ENCODE results near the gene MOV10L1. TPM values are rescaled to one million over a fixed set of nuclear protein-coding genes. Genes with fewer than 3 reads are reported as not detected.

MOV10L1 gene
- total and polyA plus RNA-seq, 2 donors (not counting 3 experiments of a cell fraction or from before 2014, with no cell fraction given) = 27.6 to 37.6 TPM

DNA sequence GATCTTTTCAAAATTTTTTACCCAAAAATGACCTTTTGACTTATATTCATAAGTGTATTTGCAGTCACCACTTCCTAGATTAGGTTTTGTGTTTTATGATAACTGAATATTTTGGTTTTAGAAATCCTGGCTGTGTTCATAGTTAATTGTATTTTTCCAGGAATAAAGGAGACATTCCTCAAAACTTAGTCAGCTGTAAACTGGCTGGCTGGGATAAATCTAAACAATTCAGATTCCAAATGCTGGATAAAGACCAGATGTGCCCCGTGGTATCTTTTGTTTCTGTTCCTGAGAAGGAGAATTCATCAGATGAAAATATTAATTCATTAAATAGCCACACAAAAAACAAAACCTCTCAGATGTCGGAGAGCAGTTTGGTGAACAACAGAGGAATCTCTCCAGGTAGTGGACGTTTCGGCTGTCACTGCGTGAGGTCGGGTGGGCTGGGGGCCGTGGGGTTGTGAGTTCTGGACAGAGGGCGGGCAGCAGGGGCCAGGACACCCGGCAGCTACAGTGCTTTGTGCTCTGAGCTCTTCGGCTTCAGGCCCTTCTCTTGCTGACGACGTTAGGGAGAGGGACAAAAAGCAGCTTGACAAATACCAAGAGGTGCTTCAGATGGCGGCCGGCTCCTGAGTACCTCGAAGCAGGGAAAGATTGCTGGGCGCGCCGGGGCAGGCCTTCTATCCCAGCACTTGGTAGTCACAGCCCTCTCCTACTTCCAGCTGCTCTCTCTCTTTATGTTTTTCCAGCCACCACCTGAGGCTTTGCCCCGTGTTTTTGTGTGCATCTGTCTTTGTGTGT lies 24.6 kb downstream of the MOV10L1 start:
- peak; percentile 97 for FAIRE-seq
- peak; percentile 92 for DNase-seq (ENCODE audit: low read depth, low spot score)
- dilution Hi-C loops (cut with MboI; ENCODE audit: extremely low pct_ligation_motif_present, low sequenced_read_pairs) (no loop called here), intact Hi-C loops (cut with micrococcal nuclease) (loop anchor here (1.0 to 5.0 kb wide), 3 partner anchors 78 to 262 kb away; partner anchors contain the start of gene ZBED4)
- Histone ChIP-seq H3K27me3 (ENCODE audit: control insufficient read depth in 2 of 2, insufficient read depth in 2 of 2, low read length in 2 of 2) (no peaks in the 10 kb centered on the region), H3K9me3 (replicated peaks; ENCODE audit: control insufficient read depth, insufficient read depth, low read length) (no peaks in the 10 kb centered on the region), H3K4me3 (replicated peaks in 1 of 3; ENCODE audit: insufficient read depth in 1 of 3, low read depth in 1 of 3, low read length in 3 of 3) (peak overlapping the region; percentile 50 to 88 (median 73)), H4K20me1 (replicated peaks; ENCODE audit: control insufficient read depth, extremely low read depth, insufficient read depth, low read length) (no peaks in the 10 kb centered on the region), H3K4me2 (ENCODE audit: insufficient read depth, low read length) (peak overlapping the region; percentile 94), H2AFZ (ENCODE audit: low read depth, low read length) (no peak overlapping the region), H3K36me3 (ENCODE audit: control insufficient read depth in 2 of 2, extremely low read depth in 1 of 2, insufficient read depth in 2 of 2, low read length in 2 of 2) (peaks cover 3 to 7% of the 10 kb centered on the region in 2 experiments), H3K4me1 (ENCODE audit: control insufficient read depth, extremely low read depth, insufficient read depth, low read length) (peaks cover 65% of the 10 kb centered on the region), H3K27ac (ENCODE audit: insufficient read depth, low read depth, low read length) (peak overlapping the region; percentile 96), H3K79me2 (ENCODE audit: control insufficient read depth, insufficient read depth, low read length) (peaks cover 28% of the 10 kb centered on the region), H3K9me1 (replicated peaks; ENCODE audit: control insufficient read depth, extremely low read depth, insufficient read depth, low read length) (no peaks in the 10 kb centered on the region), H3K9ac (replicated peaks; ENCODE audit: extremely low read depth, insufficient read depth, low read length) (peak overlapping the region; percentile 98)
- POLR2A ChIA-PET = interaction anchor here (1.1 kb wide), 1 partner anchor 12 kb away, joined by 3 read pairs; no protein-coding TSS in a partner anchor
- TSS peak; percentile 63 for BruUV-seq (replicated peaks)
- TF ChIP-seq JUN (IDR thresholded peaks at IDR 0.05; ENCODE audit: borderline replicate concordance, insufficient read depth, insufficient read length, low read depth) = peak; percentile 72
- TF ChIP-seq GATA2 (IDR thresholded peaks at IDR 0.05; ENCODE audit: insufficient read depth, insufficient read length, low read depth, low read length) = no peak
- TF ChIP-seq, protein P1, sequence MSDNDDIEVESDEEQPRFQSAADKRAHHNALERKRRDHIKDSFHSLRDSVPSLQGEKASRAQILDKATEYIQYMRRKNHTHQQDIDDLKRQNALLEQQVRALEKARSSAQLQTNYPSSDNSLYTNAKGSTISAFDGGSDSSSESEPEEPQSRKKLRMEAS (IDR thresholded peaks at IDR 0.05; ENCODE audit: insufficient read depth, insufficient read length) = no peak
- TF ChIP-seq FOS (IDR thresholded peaks at IDR 0.05; ENCODE audit: borderline replicate concordance, insufficient read depth, low read length) = peak; percentile 59
- TF ChIP-seq, protein P2, sequence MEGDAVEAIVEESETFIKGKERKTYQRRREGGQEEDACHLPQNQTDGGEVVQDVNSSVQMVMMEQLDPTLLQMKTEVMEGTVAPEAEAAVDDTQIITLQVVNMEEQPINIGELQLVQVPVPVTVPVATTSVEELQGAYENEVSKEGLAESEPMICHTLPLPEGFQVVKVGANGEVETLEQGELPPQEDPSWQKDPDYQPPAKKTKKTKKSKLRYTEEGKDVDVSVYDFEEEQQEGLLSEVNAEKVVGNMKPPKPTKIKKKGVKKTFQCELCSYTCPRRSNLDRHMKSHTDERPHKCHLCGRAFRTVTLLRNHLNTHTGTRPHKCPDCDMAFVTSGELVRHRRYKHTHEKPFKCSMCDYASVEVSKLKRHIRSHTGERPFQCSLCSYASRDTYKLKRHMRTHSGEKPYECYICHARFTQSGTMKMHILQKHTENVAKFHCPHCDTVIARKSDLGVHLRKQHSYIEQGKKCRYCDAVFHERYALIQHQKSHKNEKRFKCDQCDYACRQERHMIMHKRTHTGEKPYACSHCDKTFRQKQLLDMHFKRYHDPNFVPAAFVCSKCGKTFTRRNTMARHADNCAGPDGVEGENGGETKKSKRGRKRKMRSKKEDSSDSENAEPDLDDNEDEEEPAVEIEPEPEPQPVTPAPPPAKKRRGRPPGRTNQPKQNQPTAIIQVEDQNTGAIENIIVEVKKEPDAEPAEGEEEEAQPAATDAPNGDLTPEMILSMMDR (IDR thresholded peaks at IDR 0.05; ENCODE audit: extremely low read depth in 1 of 2, insufficient read depth in 1 of 2, low read depth in 1 of 2, low read length in 2 of 2) = no peak
- peak; percentile 49 for TF ChIP-seq POLR2AphosphoS5 (IDR thresholded peaks at IDR 0.05; ENCODE audit: insufficient read depth, low read depth, low read length)
- TF ChIP-seq POLR2A (IDR thresholded peaks at IDR 0.05; ENCODE audit: low read depth, low read length) = peak; percentile 78
- no peak for TF ChIP-seq EZH2 (IDR thresholded peaks at IDR 0.05; ENCODE audit: borderline replicate concordance, low read depth, low read length, severe bottlenecking)
- no peak for TF ChIP-seq MYC (IDR thresholded peaks at IDR 0.05; ENCODE audit: low read depth, low read length)
- CTCF ChIA-PET = interaction anchor here (0.7 to 3.0 kb wide), 4 partner anchors 34 to 183 kb away, joined by 3 to 21 read pairs (median 5); no protein-coding TSS in a partner anchor

All from endothelial cell of umbilical vein (primary cell).